NCI-H1105 treated with DMSO at 0.1 percent for 48 hours (cell line): Measurements from ENCODE around the gene KDM5D.

Source experiments
- DNase-seq: peaks from one replicate; lab custom pipeline; 2025; lab: John Stamatoyannopoulos, UW

The KDM5D gene

GRCh38 chrY:19744381-19745378 lies at the start of gene KDM5D:
Gene KDM5D, minus strand, starts transcription at chrY:19744726. Its CDS starts 192 bp downstream, at chrY:19744534.
- DNase-seq = no peak

- DNase-seq = no peak
Measured at GRCh38 chrY:19768375-19768774, 23.8 kb upstream of the KDM5D start.

- DNase-seq = no peak
Measured at GRCh38 chrY:19743331-19743730, 1.2 kb downstream of the KDM5D start.

- DNase-seq = no peak
Measured at GRCh38 chrY:19742153-19742552, 2.4 kb downstream of the KDM5D start.

- no peak for DNase-seq
Measured at GRCh38 chrY:19734425-19734824, 10.1 kb downstream of the KDM5D start.

GRCh38 chrY:19717950-19718349 lies 26.6 kb downstream of the KDM5D start:
- no peak for DNase-seq

GRCh38 chrY:19717146-19717545 lies 27.4 kb downstream of the KDM5D start:
- no peak for DNase-seq

- no peak for DNase-seq
Measured at GRCh38 chrY:19715226-19715625, 29.3 kb downstream of the KDM5D start.

- no peak for DNase-seq
Measured at GRCh38 chrY:19713430-19713829, 31.1 kb downstream of the KDM5D start.

- no peak for DNase-seq
Measured at GRCh38 chrY:19706273-19706672, 38.3 kb downstream of the KDM5D start.

GRCh38 chrY:19698495-19698894 lies 46.0 kb downstream of the KDM5D start:
- DNase-seq = no peak

GRCh38 chrY:19680821-19681220 lies 63.7 kb downstream of the KDM5D start:
- no peak for DNase-seq
